DMS79 (cell line): Measurements from ENCODE around the gene MAGOH.
A peak's percentile ranks its signal among the peaks of the same experiment; 100 is the strongest.
"Not testable (repeated sequence)": the region's sequence is repeated elsewhere in the genome, so short reads cannot be mapped to it uniquely, and the experiment has no call there.

ENCODE experiments used
- DNase-seq: peaks from one replicate; lab custom pipeline; 2025; lab: John Stamatoyannopoulos, UW

MAGOH gene

DNA sequence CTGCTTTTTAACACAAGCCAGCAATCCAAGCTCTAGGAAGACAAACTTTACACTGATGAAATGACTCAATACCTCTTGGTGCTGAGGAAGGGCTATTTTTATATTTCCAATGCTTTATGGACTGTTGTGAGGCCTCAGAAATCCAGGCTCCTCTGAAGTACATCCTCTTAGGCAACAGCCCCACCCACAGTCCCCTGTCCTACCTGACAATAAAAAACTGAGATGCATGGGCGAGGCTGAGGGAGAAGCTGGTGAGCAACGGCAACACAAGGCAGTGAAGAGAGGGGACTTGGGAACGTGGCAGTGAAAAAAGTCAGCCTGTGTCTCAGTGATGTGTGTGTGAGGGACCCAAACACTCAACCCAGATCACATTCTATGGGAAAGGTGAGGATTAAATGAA, 51.8 kb downstream of the MAGOH start:
- no peak for DNase-seq

DNA sequence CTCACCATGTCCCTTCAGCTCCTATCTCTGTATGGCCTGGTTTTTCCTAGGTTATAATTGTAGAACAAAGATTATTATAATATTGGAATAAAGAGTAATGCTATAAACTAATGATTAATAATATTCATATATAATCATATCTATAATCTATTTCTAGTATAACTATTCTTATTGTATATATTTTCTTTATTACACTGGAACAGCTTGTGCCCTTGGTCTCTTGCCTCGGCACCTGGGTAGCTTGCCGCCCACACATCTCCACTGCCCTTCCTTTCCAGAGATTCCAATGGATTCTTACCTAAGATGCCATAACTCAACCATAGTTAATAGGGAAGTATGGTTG, 52.4 kb downstream of the MAGOH start:
- DNase-seq: not testable (repeated sequence)

DNA sequence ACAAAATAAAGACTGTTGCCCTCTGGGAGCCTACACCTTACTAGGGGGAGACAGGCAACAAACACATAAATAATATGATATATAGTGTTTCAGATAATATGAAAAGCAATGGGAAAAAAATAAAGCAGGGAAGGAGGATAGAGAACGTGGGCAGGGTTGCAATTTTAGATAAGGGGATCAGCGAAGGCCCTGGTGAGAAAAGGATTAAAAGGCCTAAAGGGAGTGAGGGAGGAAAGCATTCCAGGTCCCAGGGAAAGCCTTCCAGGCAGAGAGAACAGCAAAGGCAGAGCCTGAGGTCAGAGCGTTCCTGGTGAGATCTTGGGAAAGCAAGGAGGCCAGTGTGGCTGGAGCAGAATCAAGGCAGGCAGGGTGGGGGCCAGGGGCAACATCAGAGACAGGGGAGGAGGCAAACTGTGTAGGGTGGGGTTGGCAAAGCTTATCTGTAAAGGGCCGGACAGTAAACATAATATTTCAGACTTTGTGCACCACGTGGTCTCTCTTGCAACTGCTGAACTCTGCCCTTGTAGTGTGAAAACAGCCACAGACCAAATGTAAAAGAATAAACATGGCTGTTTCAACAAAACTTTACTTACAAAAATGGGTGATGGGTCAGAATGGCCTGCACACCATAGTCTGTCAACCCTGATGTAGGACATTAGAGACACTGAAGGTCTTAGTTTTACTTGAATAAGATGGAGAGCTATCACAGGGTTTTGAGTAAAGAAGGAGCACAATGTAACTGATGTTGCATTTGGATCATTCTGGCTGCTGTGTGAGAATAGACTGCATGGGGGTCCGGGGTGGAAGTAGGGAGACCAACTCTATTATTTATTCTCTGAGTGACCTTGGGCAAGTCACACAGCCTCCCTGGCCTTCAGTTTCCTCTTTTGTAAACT, 55.0 kb downstream of the MAGOH start:
- no peak for DNase-seq

DNA sequence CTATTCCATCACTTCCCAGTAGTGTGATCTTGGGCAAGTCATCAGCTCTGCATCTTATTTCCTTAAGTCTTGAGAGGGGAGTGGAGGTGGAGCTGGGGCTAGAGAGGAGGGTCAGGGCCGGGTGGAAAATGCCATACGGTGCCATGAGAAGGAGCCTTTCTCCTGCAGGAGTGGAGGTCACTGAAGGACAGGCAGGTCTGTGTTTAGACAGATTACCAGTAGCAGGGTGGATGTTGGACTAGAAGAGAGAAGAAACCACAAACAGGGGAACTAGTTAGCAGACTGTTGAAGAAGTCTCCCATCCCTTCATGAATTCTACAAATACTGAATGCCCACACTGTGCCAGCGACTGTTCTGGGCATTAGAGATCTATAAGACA, 55.6 kb downstream of the MAGOH start:
- no peak for DNase-seq

DNA sequence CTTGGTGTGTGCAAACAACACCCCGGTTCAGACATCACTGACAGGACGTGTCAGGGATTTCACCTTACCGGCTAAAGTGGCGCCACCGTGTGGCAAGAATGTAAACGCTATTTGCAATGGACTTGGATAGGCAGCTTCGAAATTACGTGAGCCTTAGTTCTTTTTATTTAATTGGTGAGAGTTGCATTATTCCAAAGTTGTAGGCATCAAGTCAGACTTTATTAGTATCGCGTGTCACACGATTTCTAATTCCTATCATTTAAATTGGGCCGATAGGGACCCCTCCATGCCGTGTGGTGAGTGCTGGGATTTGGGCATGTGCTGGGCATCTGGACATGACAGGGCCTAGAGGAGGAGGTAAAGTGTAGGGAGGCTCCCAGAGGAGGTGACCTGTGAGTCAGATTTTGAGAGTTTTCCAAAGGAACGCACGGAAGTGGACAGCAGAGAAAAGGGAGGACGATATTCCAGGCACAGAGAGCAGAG, 56.2 kb downstream of the MAGOH start:
- DNase-seq: peak; percentile 16

DNA sequence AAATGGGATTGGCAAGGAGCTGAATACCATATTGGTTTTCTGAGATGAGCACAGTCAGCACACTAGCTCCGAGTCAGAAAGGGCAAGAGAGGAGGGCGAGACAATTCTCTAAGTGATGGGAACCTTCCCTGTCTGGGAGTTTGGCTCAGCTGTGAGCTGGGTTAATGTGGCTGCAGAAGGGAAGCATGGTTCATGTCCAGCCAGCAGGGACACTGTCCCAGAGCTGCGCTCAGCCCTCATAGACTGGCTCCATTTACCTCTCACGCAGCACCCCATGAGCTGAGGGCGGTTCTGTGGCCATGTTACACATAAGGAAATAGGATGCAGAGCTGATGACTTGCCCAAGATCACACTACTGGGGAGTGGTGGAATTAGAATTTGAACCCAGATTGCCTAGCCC, 57.4 kb downstream of the MAGOH start:
- DNase-seq: no peak

DNA sequence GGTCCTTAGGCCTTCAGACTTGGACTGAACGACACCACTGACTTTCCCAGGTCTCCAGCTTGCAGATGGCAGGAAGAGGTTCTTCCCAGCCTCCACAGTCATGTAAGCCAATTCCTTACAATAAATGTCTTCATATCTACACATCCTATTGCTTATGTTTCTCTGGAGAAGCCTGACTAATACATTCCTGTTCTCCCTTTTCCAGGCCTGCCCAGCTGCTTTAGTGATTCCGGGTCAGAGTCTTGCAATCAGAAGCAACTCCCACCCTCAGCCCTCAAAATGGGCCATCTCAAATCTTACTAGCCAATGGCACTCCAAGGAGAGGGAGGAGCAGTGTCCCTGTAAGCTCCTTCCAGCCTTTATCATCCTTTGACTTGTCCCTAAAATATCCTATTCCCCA, 58.1 kb downstream of the MAGOH start:
- no peak for DNase-seq
